HT-29 (cell line): ENCODE measurements around the gene EFL1. TPM values are rescaled to one million over a fixed set of nuclear protein-coding genes. Genes with fewer than 3 reads are reported as not detected.
"Not testable (repeated sequence)": the region's sequence is repeated elsewhere in the genome, so short reads cannot be mapped to it uniquely, and the experiment has no call there.

Experiments used
- DNase-seq: peaks from one replicate; pipeline ENCODE4 v3.0.0-alpha.2; 2015; ENCODE audit warnings: low spot score
- total RNA-seq: library from RNA; depleted of rRNA; stranded (reverse); fragments of >200 nt; shearing (Covaris generic); gene quantifications from 2 replicates; pipeline ENCODE4 v1.2.3, GENCODE V29; 2014; rRNA removed

EFL1 gene
- 15.1 and 15.5 TPM in 2 replicates for total RNA-seq

DNA sequence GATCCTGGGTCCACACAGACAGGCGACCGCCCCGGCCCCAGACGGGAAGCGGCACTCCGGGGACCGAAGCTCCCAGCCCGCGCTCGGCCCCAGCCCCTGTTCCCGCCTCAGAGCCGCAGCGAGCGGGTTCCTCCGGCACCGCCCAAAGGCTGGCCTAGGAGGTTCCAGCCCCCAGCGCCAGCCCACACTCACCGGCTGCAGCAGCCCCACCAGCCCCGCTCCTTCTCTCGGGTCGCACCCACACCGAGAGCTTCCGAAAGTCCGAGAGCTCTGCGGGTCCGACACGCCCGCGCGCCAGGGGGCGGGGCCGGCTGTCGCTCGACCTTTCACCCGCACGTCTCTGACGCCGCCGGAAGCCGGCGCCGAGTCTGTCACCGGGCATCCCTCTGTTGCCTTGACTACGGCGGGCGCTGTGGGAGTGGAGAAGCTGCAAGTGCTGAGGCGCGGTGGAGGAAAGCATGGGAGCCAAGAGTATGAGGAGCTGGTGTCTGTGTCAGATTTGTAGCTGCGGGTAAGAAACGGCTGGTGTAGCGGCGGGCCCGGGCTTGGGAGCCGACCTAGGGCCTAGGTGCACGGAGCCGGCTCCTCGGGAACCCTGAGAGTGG, at the start of gene EFL1, which contains the start of gene SAXO2:
Gene EFL1, minus strand, starts transcription at position 313 of the 605 bp plus-strand sequence. CDS start 956 bp downstream, outside the sequence.
Gene SAXO2, plus strand, starts transcription at position 397 of the 605 bp plus-strand sequence. Its CDS starts 62 bp downstream, at position 459.
- DNase-seq = peak; percentile 94

DNA sequence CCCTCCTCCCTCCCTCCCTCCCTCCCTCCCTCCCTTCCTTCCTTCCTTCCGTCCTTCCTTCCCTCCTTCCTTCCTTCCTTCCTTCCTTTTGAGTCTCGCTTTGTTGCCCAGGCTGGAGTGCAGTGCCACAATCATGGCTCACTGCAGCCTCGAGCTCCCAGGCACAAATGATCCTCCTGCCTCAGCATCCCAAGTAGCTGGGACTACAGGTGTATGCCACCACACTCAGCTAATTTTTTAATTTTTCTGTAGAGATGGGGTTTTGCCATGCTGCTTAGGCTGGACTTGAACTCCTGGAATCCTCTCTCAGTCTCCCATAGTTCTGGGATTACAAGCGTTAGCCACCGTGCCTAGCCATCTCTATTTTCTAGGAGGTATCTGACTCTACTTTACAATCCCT, 48.8 kb upstream of the EFL1 start:
- DNase-seq = not testable (repeated sequence)

DNA sequence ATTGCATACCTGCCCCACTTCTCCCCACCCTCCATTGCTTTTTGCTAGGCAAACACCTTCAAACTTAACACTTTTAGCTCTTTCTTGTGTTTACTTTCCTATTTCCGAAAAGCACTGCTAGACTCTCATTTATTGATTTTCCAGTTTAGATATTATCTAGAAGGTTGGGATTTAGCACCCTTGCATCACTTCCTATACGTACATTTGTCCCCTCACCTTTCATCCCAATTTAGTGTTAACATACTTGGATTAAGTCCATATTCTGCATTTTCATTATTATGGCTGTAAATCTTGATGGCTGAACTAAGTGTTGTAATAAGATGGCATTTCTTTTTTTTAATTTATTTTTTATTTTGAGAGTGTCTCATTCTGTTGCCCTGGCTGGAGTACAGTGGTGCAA, 47.3 kb upstream of the EFL1 start:
- DNase-seq = no peak

DNA sequence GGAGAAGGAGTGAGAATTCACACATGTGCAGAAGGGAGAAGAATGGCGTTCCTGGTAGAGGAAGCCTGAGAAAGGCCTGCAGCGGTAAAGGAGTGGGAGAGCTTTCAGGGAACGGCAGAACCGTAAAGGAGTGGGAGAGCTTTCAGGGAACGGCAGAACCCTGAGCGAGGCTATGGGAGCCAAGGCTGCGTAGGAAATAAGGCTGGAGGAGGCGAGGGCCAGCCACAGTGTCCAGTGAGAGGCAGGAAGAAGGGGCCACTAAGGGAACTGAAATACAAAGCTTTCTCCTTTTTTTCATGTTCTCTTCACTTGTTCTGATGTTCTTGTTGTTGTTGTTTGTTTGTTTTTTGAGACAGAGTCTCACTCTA, 45.2 kb upstream of the EFL1 start:
- no peak for DNase-seq

DNA sequence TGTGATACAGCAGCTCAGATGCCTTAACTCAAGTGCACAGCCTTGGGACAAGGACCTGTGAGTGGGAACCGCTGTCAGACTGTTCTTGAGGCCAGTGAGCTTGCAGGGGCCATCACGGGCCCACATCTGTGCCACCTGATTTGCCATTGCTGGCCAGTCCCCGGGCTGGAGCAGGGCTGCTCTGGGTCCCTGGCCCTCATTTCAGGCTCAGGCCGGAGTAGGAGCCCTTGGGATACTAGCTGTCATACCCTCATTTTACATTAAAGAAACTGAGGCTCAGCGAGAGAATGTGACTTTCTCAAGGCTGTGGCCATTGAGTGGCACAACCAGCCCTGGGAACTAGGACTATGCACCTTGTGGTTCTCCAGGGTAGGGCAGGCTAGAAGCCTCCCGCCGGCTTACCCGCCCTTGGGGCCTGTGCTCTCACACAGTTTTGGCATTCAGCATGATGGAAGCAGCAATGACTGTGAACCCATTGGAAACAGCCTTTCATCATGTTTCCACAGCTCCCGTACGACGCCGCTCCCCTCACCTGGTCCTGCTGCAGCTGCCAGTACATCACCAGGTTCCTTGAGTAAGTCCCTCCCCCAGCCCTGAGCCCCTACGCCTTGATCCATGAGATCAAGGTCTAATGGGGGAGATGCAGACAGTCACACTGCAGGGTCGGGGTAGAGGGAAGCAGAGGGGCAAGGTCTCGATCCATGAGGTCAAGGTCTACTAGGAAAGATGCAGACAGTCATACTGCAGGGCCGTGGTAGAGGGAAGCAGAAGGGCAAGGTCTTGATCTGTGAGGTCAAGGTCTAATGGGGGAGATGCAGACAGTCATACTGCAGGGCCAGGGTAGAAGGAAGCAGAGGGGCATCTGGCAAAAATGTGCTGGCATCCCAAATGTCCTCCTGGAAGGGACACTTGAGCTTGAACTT, 44.5 kb upstream of the EFL1 start:
- no peak for DNase-seq

DNA sequence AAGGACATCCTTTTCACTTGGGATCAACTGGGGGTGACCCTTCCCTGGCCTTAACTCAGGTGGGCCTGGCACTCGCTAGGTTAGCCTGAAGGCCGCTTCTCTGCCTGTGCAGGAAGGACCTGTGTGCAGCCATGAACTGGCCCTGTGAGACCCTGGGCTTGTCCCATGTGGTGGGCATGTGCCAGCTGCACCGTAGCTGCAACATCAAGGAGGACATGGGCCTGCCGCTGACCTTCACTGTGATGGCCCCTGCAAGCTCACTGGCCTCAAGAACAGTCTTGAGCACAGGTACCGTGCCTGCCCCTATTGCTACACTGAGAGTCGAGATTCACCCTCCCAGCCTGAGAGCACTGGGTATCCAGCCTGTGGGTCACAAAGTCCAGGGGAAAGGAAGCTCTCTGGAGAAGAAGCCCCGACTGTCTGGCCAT, 43.1 kb upstream of the EFL1 start:
- no peak for DNase-seq

DNA sequence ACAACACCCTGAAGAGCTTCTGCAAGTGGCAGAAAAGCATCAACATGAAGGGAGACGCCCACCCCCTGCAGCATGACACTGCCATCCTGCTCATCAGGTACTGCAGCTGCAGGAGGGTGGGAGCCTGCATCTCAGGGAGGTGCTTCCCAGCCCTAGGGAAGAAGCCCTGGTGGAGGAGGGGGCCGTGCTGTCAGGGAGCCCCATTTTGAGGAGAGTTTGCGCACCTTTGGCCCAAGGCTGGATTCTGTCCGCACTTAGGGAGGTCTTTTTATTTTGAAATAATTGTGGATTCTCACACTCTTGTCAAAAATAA, 42.2 kb upstream of the EFL1 start:
- no peak for DNase-seq

DNA sequence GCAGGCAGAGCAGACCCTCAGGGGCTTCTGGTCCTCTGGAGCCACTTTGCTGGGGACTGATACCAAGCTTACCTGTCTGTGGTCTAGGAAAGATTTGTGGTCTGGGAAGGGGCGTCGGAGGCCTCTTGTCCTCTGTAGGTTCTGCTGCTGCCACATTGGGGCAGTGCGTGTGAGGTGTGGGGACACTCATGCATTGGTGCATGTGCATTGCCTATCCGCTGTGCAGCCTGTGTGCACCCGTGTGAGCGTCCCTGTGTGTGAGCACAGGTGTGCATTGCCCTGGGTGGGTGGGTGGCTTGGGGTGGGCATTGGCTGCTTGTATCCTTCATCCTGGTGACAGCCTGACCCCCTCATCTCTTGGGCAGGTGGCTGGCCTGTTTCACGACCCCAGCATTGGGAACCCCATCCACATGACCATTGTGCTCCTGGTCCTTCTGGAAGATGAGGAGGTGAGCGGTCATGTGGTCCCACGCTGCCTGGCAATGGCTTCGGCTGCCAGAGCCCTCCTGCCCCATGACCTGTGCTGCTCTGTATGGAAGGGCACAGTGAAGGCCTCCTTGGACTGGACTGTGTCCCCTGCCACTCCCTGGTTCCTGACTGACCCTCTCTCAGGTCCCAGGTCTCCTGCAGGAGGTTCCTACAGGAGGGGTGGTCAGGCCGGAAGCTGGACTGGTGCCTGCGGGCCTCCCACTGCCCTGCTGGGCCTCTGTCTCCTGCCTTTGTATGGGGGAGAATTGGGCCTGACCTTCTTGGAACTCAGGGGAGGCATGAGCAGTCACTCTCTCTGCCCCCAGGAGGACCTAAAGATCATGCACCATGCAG, 41.6 kb upstream of the EFL1 start:
- DNase-seq = no peak

DNA sequence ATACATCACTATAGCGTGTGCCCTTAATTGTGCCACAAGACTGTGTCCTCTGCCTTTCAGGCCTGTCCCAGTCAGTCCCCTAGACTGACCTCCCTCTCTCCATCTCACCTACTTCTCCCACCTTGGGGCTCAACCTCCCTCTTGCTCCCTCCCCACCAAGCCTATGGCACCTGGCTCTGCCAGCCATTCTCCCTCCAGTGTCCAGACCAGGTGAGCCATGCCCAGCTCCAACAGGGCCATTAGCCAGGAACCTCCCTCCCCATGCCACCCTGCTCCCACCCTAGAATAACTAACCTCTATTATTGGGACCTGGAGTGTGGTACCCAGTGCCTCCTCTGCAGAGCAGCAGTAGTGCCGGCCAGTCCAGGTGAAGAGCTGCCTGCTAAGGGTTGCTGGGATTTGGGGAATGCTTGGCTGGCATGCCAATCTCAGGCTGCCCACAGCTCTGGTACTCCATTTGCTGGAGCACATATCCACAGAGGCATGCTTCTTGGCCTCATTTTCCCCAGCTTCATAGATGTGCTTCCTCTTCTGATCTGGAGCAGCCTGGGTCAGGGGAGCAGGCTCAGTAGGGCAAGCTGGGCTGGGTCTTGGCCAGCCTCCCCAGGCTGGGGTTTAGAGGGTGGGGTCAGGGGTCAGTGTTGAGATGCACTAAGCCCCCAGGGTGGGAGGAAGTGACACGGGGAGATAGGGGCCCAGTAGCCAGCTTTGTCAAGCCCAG, 38.9 kb upstream of the EFL1 start:
- DNase-seq = no peak

DNA sequence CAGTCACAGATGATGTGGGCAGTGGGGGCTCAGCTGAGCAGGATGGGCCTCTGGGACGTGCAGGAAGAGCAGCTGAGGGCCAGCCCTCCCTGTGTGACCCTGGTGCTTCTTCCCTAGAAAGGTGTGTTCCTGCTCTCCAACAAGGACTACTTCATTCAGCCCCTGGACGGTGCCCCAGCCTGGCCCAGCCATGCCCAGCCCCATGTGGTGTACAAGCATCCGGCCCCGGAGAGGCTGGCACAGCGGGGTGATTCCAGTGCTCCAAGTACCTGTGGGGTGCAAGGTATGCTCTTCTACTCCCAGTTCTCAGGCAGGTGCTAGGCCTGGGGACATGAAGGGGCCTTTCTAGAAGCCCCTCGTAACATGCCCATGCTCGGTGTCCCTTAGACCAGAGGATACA, 38.3 kb upstream of the EFL1 start:
- DNase-seq = no peak

DNA sequence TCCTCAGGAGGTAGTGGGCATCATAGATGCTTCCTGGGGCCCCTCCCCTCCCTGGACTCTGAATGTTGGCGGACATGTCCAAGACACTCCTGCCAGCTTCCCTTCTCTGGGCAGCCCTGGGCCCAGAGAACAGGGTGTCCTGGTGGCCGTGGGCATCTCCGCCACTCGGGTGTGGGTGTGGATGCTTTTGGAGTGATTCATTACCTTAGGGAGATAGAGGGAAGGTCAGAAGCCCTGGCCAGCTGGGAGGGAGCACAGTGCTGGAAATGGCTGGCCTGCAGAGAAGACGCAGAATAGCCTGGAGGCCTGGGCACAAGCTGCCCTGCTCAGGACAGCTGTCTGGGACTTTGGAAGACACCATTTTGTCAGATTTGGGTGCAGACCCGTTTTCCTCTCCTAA, 37.8 kb upstream of the EFL1 start:
- DNase-seq = not testable (repeated sequence)

DNA sequence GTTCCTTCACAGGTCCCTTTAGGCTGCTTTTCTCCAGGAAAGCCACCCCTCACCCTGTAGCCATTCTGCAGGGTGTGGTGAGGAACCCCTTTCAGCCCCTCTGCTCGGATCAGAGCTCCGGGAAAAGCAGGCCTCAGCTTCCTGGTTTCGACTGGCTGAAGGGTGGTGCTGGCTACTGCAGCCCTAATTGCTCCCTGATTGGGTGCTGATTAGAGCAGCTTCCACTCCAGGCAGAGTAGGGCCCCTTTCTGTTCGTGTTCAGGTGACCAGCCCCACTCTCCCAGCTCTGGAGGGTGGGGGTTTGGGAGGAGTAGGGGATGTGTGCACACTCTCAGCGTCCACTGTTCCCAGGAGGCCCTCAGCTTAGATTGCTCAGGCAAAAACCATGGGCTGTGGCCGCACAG, 37.0 kb upstream of the EFL1 start:
- not testable (repeated sequence) for DNase-seq

DNA sequence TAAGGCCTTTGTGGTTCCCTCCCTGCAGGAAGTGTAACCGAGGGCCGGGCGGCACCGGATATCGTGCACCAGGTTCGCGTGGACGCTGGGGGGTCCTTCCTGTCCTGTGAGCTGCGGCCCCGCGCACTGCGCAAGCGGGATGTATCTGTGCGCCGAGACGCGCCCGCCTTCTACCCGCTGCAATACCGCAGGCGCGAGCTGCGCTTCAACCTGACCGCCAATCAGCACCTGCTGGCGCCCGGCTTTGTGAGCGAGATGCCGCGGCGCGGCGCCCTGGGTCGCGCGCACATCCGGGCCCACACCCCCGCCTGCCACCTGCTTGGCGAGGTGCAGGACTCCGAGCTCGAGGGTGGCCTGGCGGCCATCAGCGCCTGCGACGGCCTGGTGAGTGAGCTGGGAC, 36.0 kb upstream of the EFL1 start:
- DNase-seq = no peak

DNA sequence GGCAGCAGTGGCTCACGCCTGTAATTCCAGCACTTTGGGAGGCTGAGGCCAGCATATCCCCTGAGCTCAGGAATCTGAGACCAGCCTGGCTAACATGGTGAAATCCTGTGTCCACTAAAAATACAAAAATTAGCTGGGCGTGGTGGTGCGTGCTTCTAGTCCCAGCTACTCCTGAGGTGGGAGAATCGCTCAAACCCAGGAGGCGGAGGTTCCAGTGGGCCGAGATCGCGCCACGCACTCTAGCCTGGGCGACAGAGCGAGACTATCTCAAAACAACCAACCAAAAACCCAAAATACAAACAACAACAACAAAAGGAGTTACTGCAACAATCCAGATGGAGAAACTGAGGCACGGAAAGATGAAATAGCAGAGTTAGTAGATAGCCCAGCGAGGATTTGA, 35.5 kb upstream of the EFL1 start:
- no peak for DNase-seq

DNA sequence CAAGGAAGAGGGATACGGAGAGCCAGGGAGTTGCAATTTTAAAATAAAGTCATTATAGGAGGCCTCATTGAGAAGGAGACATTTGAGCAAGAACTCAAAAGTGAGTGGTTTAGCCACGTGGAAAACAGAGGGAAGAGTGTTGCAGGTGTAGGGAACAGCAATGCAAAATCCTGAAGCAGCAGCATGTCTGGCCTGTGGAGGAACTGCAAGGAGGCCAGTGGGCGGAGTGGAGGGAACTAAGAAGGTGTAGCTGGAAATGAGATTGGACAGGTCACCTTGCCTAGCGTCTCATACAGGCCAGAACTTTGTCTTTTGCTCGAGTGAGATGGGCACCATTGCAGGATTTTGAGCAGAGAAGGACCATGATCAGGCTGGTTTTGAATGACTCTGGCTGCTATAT, 35.0 kb upstream of the EFL1 start:
- DNase-seq = peak; percentile 28

DNA sequence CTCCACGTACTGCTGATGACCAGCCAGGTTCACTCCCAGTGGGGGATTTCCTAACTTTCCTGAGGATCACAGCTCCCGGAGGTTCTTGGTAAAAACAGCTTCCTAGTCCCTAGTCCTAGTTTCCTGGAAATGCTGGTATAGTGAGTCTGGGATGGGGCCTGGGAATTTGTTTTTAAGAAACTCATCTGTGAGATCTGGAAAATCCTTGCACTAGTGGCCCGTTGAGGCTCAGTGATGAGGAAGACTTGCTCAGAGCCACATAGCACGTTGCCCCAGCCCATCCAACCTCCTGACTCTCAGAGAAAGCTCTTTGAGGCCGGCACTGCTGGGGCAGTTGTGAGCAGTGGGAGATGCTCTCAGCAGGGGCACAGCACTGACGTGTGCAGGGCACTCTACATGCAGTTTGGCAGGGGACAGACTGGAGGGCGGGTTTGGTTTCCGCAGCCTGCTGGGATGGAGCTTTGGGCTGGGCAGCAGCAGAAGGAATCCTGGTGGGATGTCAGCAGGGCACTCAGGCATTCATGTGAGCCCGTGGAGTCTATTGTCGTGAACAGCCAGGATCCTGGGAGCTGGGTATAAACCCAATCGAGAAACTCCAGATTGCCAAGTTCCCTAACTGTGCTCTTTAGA, 31.6 kb upstream of the EFL1 start:
- DNase-seq = no peak

DNA sequence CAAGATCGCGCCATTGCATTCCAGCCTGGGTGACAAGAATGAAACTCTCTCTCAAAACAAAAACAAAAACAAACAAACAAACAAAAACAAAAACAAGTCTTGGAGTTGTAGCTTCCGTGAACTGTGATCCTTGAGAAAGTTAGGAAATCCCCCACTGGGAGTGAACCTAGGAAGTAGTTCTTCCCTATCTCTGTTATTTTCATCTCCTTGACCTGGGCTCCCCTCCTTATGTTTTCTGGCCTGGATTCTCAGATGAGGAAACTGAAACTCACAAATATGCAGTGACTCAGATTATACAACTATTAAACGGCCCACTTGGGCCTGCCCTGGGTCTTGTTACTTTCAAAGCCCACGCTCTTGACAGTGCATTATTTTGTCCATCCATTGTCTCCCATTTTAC, 29.7 kb upstream of the EFL1 start:
- no peak for DNase-seq

DNA sequence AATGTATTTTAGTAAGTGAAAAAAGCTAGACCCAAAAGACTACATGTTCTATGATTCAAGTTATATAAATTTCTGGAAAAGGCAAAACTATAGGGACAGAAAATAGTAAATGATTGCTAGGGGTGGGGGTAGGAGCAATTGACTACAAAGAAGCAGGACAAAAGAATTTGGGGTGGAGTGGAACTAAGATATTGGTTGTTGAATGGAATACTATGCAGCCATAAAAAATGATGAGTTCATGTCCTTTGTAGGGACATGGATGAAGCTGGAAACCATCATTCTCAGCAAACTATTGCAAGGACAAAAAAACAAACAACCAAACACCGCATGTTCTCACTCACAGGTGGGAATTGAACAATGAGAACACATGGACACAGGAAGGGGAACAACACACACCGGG, 25.7 kb upstream of the EFL1 start:
- DNase-seq = not testable (repeated sequence)

DNA sequence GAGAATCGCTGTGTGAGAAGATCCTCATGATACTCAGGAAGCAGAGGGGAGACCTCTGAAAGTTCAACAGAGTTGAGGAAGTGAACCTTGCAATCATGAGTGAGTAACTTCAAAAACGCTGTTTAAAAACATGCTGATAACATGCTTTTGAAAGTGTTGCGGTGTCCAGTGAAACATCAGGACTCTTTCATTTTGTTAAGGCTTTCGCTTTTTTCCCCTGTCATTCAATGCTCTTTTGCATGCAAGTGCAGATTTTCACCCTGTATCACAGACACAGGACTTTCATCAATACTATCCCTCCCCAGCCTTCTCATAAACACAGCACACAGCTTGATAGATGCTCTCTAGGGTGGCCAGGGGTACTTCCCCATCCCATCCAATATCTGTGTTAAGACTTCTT, 23.9 kb upstream of the EFL1 start:
- not testable (repeated sequence) for DNase-seq

DNA sequence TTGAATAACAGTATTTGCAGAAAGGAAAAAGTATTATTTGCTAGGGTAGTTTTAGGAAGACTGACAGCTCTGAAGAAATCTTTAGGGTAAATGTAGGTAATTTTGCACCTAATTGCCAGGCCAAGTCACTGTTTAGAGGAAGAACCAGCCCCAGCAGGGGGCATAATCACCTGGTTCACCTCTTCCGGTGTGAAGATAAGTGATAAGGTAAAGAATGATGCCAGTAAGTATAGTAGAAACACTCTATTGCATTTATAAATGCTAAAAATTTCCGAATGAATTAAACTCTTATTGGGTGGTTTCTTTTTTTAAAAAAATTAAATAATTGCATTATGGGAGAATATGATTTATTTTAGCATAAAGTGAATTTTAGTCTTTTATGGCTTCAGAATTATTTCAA, 21.8 kb upstream of the EFL1 start:
- DNase-seq = not testable (repeated sequence)

DNA sequence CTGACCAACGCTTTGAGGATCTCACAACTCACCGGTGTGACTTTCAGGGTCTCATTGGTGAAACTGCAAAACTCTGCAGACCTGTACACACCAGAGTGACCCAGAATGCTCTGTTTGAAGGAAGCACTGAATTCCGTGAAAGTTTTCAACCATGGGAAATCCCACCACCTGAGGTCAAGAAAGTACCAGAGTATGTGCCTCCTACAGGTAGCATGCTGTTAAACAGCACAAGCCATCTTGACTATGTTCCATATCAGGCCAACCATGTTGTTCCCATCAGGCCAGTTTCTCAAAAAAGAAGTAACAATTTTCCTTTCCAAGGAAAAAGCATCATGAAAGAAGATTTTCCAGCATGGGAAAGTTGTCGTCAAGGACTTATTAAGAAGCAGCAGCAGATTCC, 19.9 kb upstream of the EFL1 start:
- DNase-seq = not testable (repeated sequence)
